Lower leg skin (tissue), 4 donors: ENCODE results near the gene SCG5. TPM values are rescaled to one million over a fixed set of nuclear protein-coding genes. Genes with fewer than 3 reads are reported as not detected.

Source experiments
- DNase-seq, 2 donors: peaks; one replicate each; pipeline ENCODE4 v3.0.0-alpha.2; 2019; ENCODE audit warnings: low spot score in 2 of 2
- H3K4me3 ChIP-seq: fragments of 200-600 bp; sonication (generic); 2 replicates; pipeline ENCODE4 v1.5.1; 2017; ENCODE audit warnings: mild to moderate bottlenecking, low read depth; ENCODE audit not compliant: poor library complexity, severe bottlenecking
- CTCF ChIP-seq, 3 donors: fragments of 450-650 bp; IDR thresholded peaks; one replicate each; pipeline ENCODE4 v1.5.1; 2016; ENCODE audit warnings: antibody characterized with exemption in 3 of 3, mild to moderate bottlenecking in 3 of 3, moderate library complexity in 2 of 3
- POLR2A ChIP-seq, 2 donors: fragments of 450-650 bp; IDR thresholded peaks; one replicate each; pipeline ENCODE4 v1.6.1; 2016 to 2017; ENCODE audit warnings: antibody characterized with exemption in 2 of 2, mild to moderate bottlenecking in 1 of 2, moderate library complexity in 1 of 2
- WGBS, 2 donors: methylation state at CpG; one replicate each; pipeline ENCODE4 v1.1.5; 2018; 5-methylcytosine and 5-hydroxymethylcytosine counted together
- intact Hi-C: fragments of 100-400 bp; cut with DNase I; formaldehyde crosslinking; loops from one replicate; pipeline ENCODE4 v1.15.0; 2023; ENCODE audit warnings: low total_unique reads
- total RNA-seq, 4 donors: library from RNA; depleted of rRNA; stranded (reverse); fragments of >200 nt; gene quantifications; one replicate each; pipeline ENCODE4 v1.1.0, GENCODE V29; 2016

The SCG5 gene
- total RNA-seq, 4 donors from 2014 or later: 0.61 to 1.9 (median 1.1) TPM

- no peak for DNase-seq
- no peak overlapping the region for H3K4me3 ChIP-seq
- 68 to 75% methylated on average over 2 of the region's 2 CpGs for whole genome bisulfite sequencing, 2 donors
- intact Hi-C loops: no loop called here
- no peak for TF ChIP-seq POLR2A (IDR thresholded peaks at IDR 0.05)
- no peak for TF ChIP-seq CTCF (IDR thresholded peaks at IDR 0.05)
Observed at GRCh38 chr15:32736701-32737061, 95.2 kb downstream of the SCG5 start.

GRCh38 chr15:32737304-32737703, 95.8 kb downstream of the SCG5 start:
- 84 to 86% methylated on average over 4 of the region's 4 CpGs for WGBS, 2 donors
- intact Hi-C loops: no loop called here
- no peak overlapping the region for H3K4me3 ChIP-seq
- DNase-seq: no peak
- TF ChIP-seq CTCF (IDR thresholded peaks at IDR 0.05): no peak
- TF ChIP-seq POLR2A (IDR thresholded peaks at IDR 0.05): no peak

- TF ChIP-seq CTCF (IDR thresholded peaks at IDR 0.05) (no peak), POLR2A (IDR thresholded peaks at IDR 0.05) (no peak)
- WGBS, 2 donors: 88 to 97% methylated on average over 1 of the region's 1 CpG
- intact Hi-C loops: no loop called here
- H3K4me3 ChIP-seq: no peak overlapping the region
- no peak for DNase-seq
Observed at GRCh38 chr15:32738666-32739065, 97.2 kb downstream of the SCG5 start.

GRCh38 chr15:32739522-32740063, 98.1 kb downstream of the SCG5 start:
- WGBS, 2 donors: 86 to 92% methylated on average over 1 of the region's 1 CpG
- intact Hi-C loops: no loop called here

GRCh38 chr15:32743411-32744140, 102.1 kb downstream of the SCG5 start:
- intact Hi-C loops: no loop called here
- WGBS, 2 donors: 36 to 37% methylated on average over 5 of the region's 5 CpGs
- TF ChIP-seq CTCF (IDR thresholded peaks at IDR 0.05): no peak
- TF ChIP-seq POLR2A (IDR thresholded peaks at IDR 0.05): no peak
- no peak overlapping the region for H3K4me3 ChIP-seq
- no peak for DNase-seq

More at GRCh38 chr15:32739522-32740063, 98.1 kb downstream of the SCG5 start:
- no peak overlapping the region for H3K4me3 ChIP-seq
- TF ChIP-seq POLR2A (IDR thresholded peaks at IDR 0.05) (no peak), CTCF (IDR thresholded peaks at IDR 0.05) (no peak)
- DNase-seq: no peak
